Gastroesophageal sphincter (tissue), 4 donors: Measurements from ENCODE around the gene RAB1B. TPM values are rescaled to one million over a fixed set of nuclear protein-coding genes. Genes with fewer than 3 reads are reported as not detected.

ENCODE experiments used
- ATAC-seq: fragments of 150-250 bp; one replicate; pipeline ENCODE4 v1.9.1; 2016; ENCODE audit warnings: mild to moderate bottlenecking, moderate library complexity
- H3K27ac ChIP-seq, 4 donors: fragments of 200-600 bp; sonication (generic) in 3 of 4; 1 replicate in 3 of 4; 2 replicates in 1 of 4; pipeline ENCODE4 v1.5.1; 2016 to 2019
- H3K27me3 ChIP-seq: fragments of 200-600 bp; sonication (generic); one replicate; pipeline ENCODE4 v1.5.1; 2019
- H3K36me3 ChIP-seq, 2 donors: fragments of 200-600 bp; sonication (generic); one replicate each; pipeline ENCODE4 v1.5.1; 2019; ENCODE audit warnings: control low read depth in 1 of 2
- H3K4me1 ChIP-seq, 3 donors: fragments of 200-600 bp; sonication (generic); 1 replicate in 2 of 3; 2 replicates in 1 of 3; pipeline ENCODE4 v1.5.1; 2016 to 2019; ENCODE audit warnings: control low read depth in 2 of 3
- H3K4me3 ChIP-seq, 2 donors: fragments of 200-600 bp; sonication (generic); one replicate each; pipeline ENCODE4 v1.5.1; 2019; ENCODE audit warnings: mild to moderate bottlenecking in 1 of 2, moderate library complexity in 1 of 2
- H3K9me3 ChIP-seq, 3 donors: fragments of 200-600 bp; sonication (generic); one replicate each; pipeline ENCODE4 v1.5.1; 2017 to 2019; ENCODE audit warnings: control low read depth in 2 of 3
- CTCF ChIP-seq, 4 experiments: fragments of 200-600 bp in 2 of 4; fragments of 450-650 bp in 2 of 4; sonication (generic) in 1 of 4; IDR thresholded peaks; one replicate each; pipeline ENCODE4 v1.5.1; 2017 to 2019; ENCODE audit warnings: antibody characterized with exemption in 4 of 4, mild to moderate bottlenecking in 2 of 4, moderate library complexity in 2 of 4
- EP300 ChIP-seq: sonication (generic); formaldehyde crosslinking; IDR thresholded peaks from one replicate; pipeline ENCODE4 v1.6.1; 2017; ENCODE audit warnings: antibody characterized with exemption, mild to moderate bottlenecking
- POLR2A ChIP-seq, 2 donors: fragments of 450-650 bp; IDR thresholded peaks; one replicate each; pipeline ENCODE4 v1.6.1; 2017; ENCODE audit warnings: antibody characterized with exemption in 2 of 2, mild to moderate bottlenecking in 2 of 2, moderate library complexity in 1 of 2
- POLR2AphosphoS5 ChIP-seq: sonication (generic); formaldehyde crosslinking; IDR thresholded peaks from one replicate; pipeline ENCODE4 v1.6.1; 2017; ENCODE audit warnings: antibody characterized with exemption
- WGBS, 2 donors: methylation state at CpG; one replicate each; pipeline ENCODE4 v1.1.5; 2018; ENCODE audit warnings: low coverage in 1 of 2; 5-methylcytosine and 5-hydroxymethylcytosine counted together
- total RNA-seq, 4 donors: library from RNA; depleted of rRNA; stranded (reverse); fragments of >200 nt; gene quantifications; one replicate each; pipeline ENCODE4 v1.1.0, GENCODE V29; 2016

Gene RAB1B
- 100 to 1,000 TPM in 3 of 4 donors, 10 to 100 TPM in 1; 99.3 to 162 (median 115) TPM for total RNA-seq

GRCh38 chr11:66268244-66268951 lies at the start of gene RAB1B:
Gene RAB1B (plus strand): TSS chr11:66268639. CDS start chr11:66268680, 41 bp downstream.
- Histone ChIP-seq H3K4me3 (peak within 1 kb of the TSS; percentile 72 to 89), H3K9me3 (no peaks in the 10 kb centered on the region), H3K27me3 (no peaks in the 10 kb centered on the region), H3K36me3 (peaks cover 0 to 56% of the 10 kb centered on the region in 2 donors), H3K27ac (peak within 1 kb of the TSS; percentile 91 to 100 (median 96)), H3K4me1 (peaks cover 0 to 54% (median 22%) of the 10 kb centered on the region in 3 donors)
- WGBS, 2 donors = 0 to 1% methylated on average over 7 to 20 of the region's 64 CpGs
- ATAC-seq = peak; percentile 91
- TF ChIP-seq CTCF (IDR thresholded peaks at IDR 0.05) = no peak
- peak; percentile 39 to 55 for TF ChIP-seq POLR2A (IDR thresholded peaks at IDR 0.05)
- TF ChIP-seq POLR2AphosphoS5 = peak; percentile 88

GRCh38 chr11:66218846-66219620 lies 49.4 kb upstream of the RAB1B start:
- Histone ChIP-seq H3K4me1 (peaks cover 0 to 4% (median 0%) of the 10 kb centered on the region in 3 donors), H3K36me3 (peaks cover 0 to 71% of the 10 kb centered on the region in 2 donors), H3K9me3 (no peaks in the 10 kb centered on the region), H3K27ac (no peak overlapping the region), H3K4me3 (no peak overlapping the region), H3K27me3 (no peaks in the 10 kb centered on the region)
- TF ChIP-seq EP300 = no peak
- no peak for TF ChIP-seq CTCF (IDR thresholded peaks at IDR 0.05)
- TF ChIP-seq POLR2A (IDR thresholded peaks at IDR 0.05) = no peak
- TF ChIP-seq POLR2AphosphoS5 = no peak
- ATAC-seq = no peak
- WGBS, 2 donors = 77 to 94% methylated on average over 4 to 11 of the region's 18 CpGs

GRCh38 chr11:66219846-66220565 lies 48.4 kb upstream of the RAB1B start:
- ATAC-seq = no peak
- Histone ChIP-seq H3K4me3 (no peak overlapping the region), H3K27ac (no peak overlapping the region), H3K27me3 (no peaks in the 10 kb centered on the region), H3K9me3 (no peaks in the 10 kb centered on the region), H3K4me1 (peaks cover 0 to 4% (median 0%) of the 10 kb centered on the region in 3 donors), H3K36me3 (peaks cover 0 to 72% of the 10 kb centered on the region in 2 donors)
- TF ChIP-seq EP300 = no peak
- WGBS, 2 donors = 80% methylated on average over 4 of the region's 19 CpGs; no CpG with 5 or more reads in 1 of the 2 donors

GRCh38 chr11:66220566-66220935 lies 47.9 kb upstream of the RAB1B start:
- H3K9me3 ChIP-seq = no peaks in the 10 kb centered on the region
- H3K4me3 ChIP-seq = no peak overlapping the region
- no peak for ATAC-seq
- no peak overlapping the region for H3K27ac ChIP-seq
- peaks cover 0 to 4% (median 0%) of the 10 kb centered on the region in 3 donors for H3K4me1 ChIP-seq
- WGBS, 2 donors = 87 to 93% methylated on average over 3 to 5 of the region's 6 CpGs
- peaks cover 0 to 72% of the 10 kb centered on the region in 2 donors for H3K36me3 ChIP-seq
- H3K27me3 ChIP-seq = no peaks in the 10 kb centered on the region
- TF ChIP-seq POLR2A (IDR thresholded peaks at IDR 0.05) (no peak), POLR2AphosphoS5 (no peak), EP300 (no peak), CTCF (IDR thresholded peaks at IDR 0.05) (no peak)

GRCh38 chr11:66221012-66221411 lies 47.4 kb upstream of the RAB1B start:
- no peaks in the 10 kb centered on the region for H3K9me3 ChIP-seq
- peaks cover 0 to 71% of the 10 kb centered on the region in 2 donors for H3K36me3 ChIP-seq
- no peak for TF ChIP-seq CTCF (IDR thresholded peaks at IDR 0.05)
- no peak for TF ChIP-seq POLR2A (IDR thresholded peaks at IDR 0.05)
- TF ChIP-seq POLR2AphosphoS5 = no peak
- no peak for TF ChIP-seq EP300
- no peak for ATAC-seq
- 53 to 85% methylated on average over 2 to 3 of the region's 13 CpGs for WGBS, 2 donors
- H3K4me3 ChIP-seq = no peak overlapping the region
- peaks cover 0 to 4% (median 0%) of the 10 kb centered on the region in 3 donors for H3K4me1 ChIP-seq
- H3K27me3 ChIP-seq = no peaks in the 10 kb centered on the region
- no peak overlapping the region for H3K27ac ChIP-seq
